GM19193 (cell line): Measurements from ENCODE around the gene LRCH1.

Source experiments
- POLR2A ChIP-seq: IDR thresholded peaks from 4 replicates; pipeline ENCODE4 v1.6.1; 2011; ENCODE audit not compliant: insufficient read depth, insufficient read length; ENCODE audit errors: extremely low read depth

The LRCH1 gene

GRCh38 chr13:46606970-46607369 is 54.0 kb downstream of the LRCH1 start:
- TF ChIP-seq POLR2A: no peak

- no peak for TF ChIP-seq POLR2A
Measured at GRCh38 chr13:46607768-46608564, 55.0 kb downstream of the LRCH1 start.

GRCh38 chr13:46609052-46609451 is 56.1 kb downstream of the LRCH1 start:
- TF ChIP-seq POLR2A: no peak

GRCh38 chr13:46609726-46610125 is 56.8 kb downstream of the LRCH1 start:
- no peak for TF ChIP-seq POLR2A

GRCh38 chr13:46612267-46612666 is 59.3 kb downstream of the LRCH1 start:
- TF ChIP-seq POLR2A: no peak

- no peak for TF ChIP-seq POLR2A
Measured at GRCh38 chr13:46613409-46614049, 60.6 kb downstream of the LRCH1 start.

- TF ChIP-seq POLR2A: no peak
Measured at GRCh38 chr13:46614582-46614981, 61.6 kb downstream of the LRCH1 start.

- TF ChIP-seq POLR2A: no peak
Measured at GRCh38 chr13:46615888-46616531, 63.0 kb downstream of the LRCH1 start.

- no peak for TF ChIP-seq POLR2A
Measured at GRCh38 chr13:46617229-46617721, 64.3 kb downstream of the LRCH1 start.

- no peak for TF ChIP-seq POLR2A
Measured at GRCh38 chr13:46617885-46618284, 64.9 kb downstream of the LRCH1 start.

- no peak for TF ChIP-seq POLR2A
Measured at GRCh38 chr13:46618694-46619254, 65.8 kb downstream of the LRCH1 start.

- TF ChIP-seq POLR2A: no peak
Measured at GRCh38 chr13:46620029-46620428, 67.1 kb downstream of the LRCH1 start.

- TF ChIP-seq POLR2A: no peak
Measured at GRCh38 chr13:46620471-46620870, 67.5 kb downstream of the LRCH1 start.

- TF ChIP-seq POLR2A: no peak
Measured at GRCh38 chr13:46621133-46621532, 68.2 kb downstream of the LRCH1 start.

- no peak for TF ChIP-seq POLR2A
Measured at GRCh38 chr13:46621792-46622629, 69.0 kb downstream of the LRCH1 start.

GRCh38 chr13:46622630-46623256 is 69.8 kb downstream of the LRCH1 start:
- TF ChIP-seq POLR2A: no peak
